Smooth muscle cell (in vitro differentiated cells): ENCODE measurements around the gene CRELD2. TPM values are rescaled to one million over a fixed set of nuclear protein-coding genes. Genes with fewer than 3 reads are reported as not detected.
A peak's percentile ranks its signal among the peaks of the same experiment; 100 is the strongest.

Source experiments
- DNase-seq: peaks from one replicate; lab custom pipeline; 2025; ENCODE audit not compliant: unreplicated experiment; lab: John Stamatoyannopoulos, UW
- H2AFZ ChIP-seq: fragments of 200-600 bp; sonication (generic); 2 replicates; pipeline ENCODE4 v1.6.0; 2016; ENCODE audit warnings: antibody characterized with exemption, low read depth, mild to moderate bottlenecking
- H3F3A ChIP-seq: fragments of 200-600 bp; sonication (generic); 2 replicates; pipeline ENCODE4 v1.6.0; 2017; ENCODE audit warnings: antibody characterized with exemption, low read depth
- H3K27ac ChIP-seq: fragments of 200-600 bp; sonication (generic); 2 replicates; pipeline ENCODE4 v1.5.1; 2016; ENCODE audit warnings: low read depth, mild to moderate bottlenecking
- H3K27me3 ChIP-seq: fragments of 200-600 bp; sonication (generic); 2 replicates; pipeline ENCODE4 v1.6.1; 2016; ENCODE audit warnings: low read depth, mild to moderate bottlenecking
- H3K36me3 ChIP-seq: fragments of 200-600 bp; sonication (generic); 2 replicates; pipeline ENCODE4 v1.5.1; 2016; ENCODE audit warnings: low read depth
- H3K4me1 ChIP-seq: fragments of 200-600 bp; sonication (generic); 2 replicates; pipeline ENCODE4 v1.5.1; 2016; ENCODE audit warnings: low read depth
- H3K4me2 ChIP-seq: fragments of 200-600 bp; sonication (generic); 2 replicates; pipeline ENCODE4 v1.6.0; 2016; ENCODE audit warnings: mild to moderate bottlenecking
- H3K4me3 ChIP-seq: fragments of 200-600 bp; sonication (generic); 2 replicates; pipeline ENCODE4 v1.5.1; 2016; ENCODE audit warnings: mild to moderate bottlenecking
- H3K79me2 ChIP-seq: fragments of 200-600 bp; sonication (generic); 2 replicates; pipeline ENCODE4 v1.6.0; 2016; ENCODE audit warnings: low read depth, mild to moderate bottlenecking
- H3K9ac ChIP-seq: fragments of 200-600 bp; sonication (generic); 2 replicates; pipeline ENCODE4 v1.6.0; 2016; ENCODE audit warnings: low read depth
- H3K9me3 ChIP-seq: fragments of 200-600 bp; sonication (generic); replicated peaks from 2 replicates; pipeline ENCODE4 v1.5.1; 2016; ENCODE audit warnings: low read depth
- H4K20me1 ChIP-seq: fragments of 200-600 bp; sonication (generic); 2 replicates; pipeline ENCODE4 v1.6.0; 2016; ENCODE audit warnings: low read depth
- WGBS: methylation state at CpG from one replicate; pipeline ENCODE4 v1.1.7; 2016; ENCODE audit warnings: low lambda C conversion rate; 5-methylcytosine and 5-hydroxymethylcytosine counted together
- polyA plus RNA-seq: library from polyadenylated mRNA; unstranded; fragments of >200 nt; fragmentation: Nextera tagmentation; extraction: Ambion mirVana; gene quantifications from 2 replicates; pipeline ENCODE4 v1.2.1, GENCODE V29; 2016
- total RNA-seq: library from RNA; depleted of rRNA; stranded (reverse); fragments of >200 nt; gene quantifications from 2 replicates; pipeline ENCODE4 v1.2.3, GENCODE V29; 2014
- TF ChIP-seq, protein P1 (sequence below): fragments of 200-600 bp; sonication (generic); IDR thresholded peaks from 2 replicates; pipeline ENCODE4 v1.5.1; 2017; ENCODE audit warnings: borderline replicate concordance, mild to moderate bottlenecking, antibody characterized with exemption; ENCODE audit not compliant: insufficient read depth, poor library complexity, severe bottlenecking

CRELD2 gene
- total and polyA plus RNA-seq, 2 experiments from 2014 or later = 52.7 to 127 TPM

DNA sequence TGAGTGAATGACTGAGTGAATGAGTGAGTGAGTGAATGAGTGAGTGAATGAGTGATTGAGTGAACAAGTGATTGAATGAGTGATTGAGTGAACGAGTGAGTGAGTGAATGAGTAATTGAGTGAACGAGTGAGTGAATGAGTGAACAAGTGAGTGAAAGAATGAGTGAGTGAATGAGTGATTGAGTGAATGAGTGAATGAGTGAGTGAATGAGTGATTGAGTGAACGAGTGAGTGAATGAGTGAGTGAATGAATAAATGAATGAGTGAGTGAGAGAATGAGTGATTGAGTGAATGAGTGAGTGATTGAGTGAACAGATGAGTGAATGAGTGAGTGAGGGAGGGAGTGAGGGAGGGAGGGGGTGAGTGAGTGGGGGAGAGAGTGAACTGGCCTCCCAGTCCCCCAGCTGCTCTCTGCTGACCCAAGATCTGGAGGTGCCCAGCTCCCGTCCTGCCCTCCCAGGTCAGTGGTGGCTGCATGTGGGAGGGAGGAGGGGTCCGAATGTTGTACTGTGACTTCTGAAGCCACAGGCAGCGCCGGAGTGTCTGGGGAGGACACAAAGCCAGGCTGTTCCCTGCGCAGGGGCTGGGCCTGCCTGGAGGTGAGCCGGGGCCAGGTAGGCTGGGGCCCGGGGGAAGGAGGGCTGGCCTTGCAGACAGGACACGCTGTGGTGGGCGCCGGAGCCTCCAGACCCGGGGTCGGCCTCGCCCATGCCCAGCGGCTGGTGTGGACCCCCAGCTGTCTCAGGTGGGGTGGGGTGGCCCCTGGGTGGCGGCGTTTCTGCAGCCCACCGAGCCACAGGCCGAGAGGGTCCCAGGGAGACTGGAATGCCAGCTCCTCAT lies 24.4 kb downstream of the CRELD2 start:
- Histone ChIP-seq H3K4me1 (peaks cover 10% of the 10 kb centered on the region), H3K9me3 (no peaks in the 10 kb centered on the region), H2AFZ (no peak overlapping the region), H3K4me2 (no peak overlapping the region), H3K27me3 (no peaks in the 10 kb centered on the region), H3F3A (no peaks in the 10 kb centered on the region), H3K36me3 (no peaks in the 10 kb centered on the region), H3K9ac (no peak overlapping the region), H3K79me2 (no peaks in the 10 kb centered on the region), H3K27ac (no peak overlapping the region), H4K20me1 (no peaks in the 10 kb centered on the region), H3K4me3 (no peak overlapping the region)
- TF ChIP-seq, protein P1, sequence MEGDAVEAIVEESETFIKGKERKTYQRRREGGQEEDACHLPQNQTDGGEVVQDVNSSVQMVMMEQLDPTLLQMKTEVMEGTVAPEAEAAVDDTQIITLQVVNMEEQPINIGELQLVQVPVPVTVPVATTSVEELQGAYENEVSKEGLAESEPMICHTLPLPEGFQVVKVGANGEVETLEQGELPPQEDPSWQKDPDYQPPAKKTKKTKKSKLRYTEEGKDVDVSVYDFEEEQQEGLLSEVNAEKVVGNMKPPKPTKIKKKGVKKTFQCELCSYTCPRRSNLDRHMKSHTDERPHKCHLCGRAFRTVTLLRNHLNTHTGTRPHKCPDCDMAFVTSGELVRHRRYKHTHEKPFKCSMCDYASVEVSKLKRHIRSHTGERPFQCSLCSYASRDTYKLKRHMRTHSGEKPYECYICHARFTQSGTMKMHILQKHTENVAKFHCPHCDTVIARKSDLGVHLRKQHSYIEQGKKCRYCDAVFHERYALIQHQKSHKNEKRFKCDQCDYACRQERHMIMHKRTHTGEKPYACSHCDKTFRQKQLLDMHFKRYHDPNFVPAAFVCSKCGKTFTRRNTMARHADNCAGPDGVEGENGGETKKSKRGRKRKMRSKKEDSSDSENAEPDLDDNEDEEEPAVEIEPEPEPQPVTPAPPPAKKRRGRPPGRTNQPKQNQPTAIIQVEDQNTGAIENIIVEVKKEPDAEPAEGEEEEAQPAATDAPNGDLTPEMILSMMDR = no peak
- DNase-seq = no peak
- 89% methylated on average over 20 of the region's 21 CpGs for WGBS

DNA sequence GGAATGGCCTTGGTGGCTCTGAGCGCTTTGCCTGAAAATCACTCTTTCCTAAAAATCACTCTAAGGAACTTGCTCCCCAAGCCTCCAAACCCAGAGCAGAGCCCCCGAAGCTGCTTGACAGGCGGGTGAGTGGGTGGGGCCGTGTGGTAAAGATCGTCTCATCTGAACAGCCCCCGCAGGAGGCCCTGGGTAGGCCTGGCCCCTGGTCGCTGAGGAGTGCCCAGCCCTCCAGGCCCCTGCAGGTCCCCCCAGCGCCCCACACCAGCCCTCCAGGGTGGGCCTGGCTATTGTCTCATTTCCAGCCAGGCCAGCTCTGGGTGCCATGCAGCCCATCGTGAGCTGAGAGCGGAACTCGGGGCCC lies 25.0 kb downstream of the CRELD2 start:
- Histone ChIP-seq H3K79me2 (no peaks in the 10 kb centered on the region), H3K4me2 (no peak overlapping the region), H3K4me1 (peaks cover 12% of the 10 kb centered on the region), H2AFZ (no peak overlapping the region), H3K9me3 (no peaks in the 10 kb centered on the region), H3K4me3 (no peak overlapping the region), H3K36me3 (no peaks in the 10 kb centered on the region), H3K9ac (no peak overlapping the region), H3K27ac (no peak overlapping the region), H4K20me1 (no peaks in the 10 kb centered on the region), H3F3A (no peaks in the 10 kb centered on the region), H3K27me3 (no peaks in the 10 kb centered on the region)
- DNase-seq = no peak
- TF ChIP-seq, protein P1 = no peak
- 81% methylated on average over 9 of the region's 11 CpGs for WGBS

DNA sequence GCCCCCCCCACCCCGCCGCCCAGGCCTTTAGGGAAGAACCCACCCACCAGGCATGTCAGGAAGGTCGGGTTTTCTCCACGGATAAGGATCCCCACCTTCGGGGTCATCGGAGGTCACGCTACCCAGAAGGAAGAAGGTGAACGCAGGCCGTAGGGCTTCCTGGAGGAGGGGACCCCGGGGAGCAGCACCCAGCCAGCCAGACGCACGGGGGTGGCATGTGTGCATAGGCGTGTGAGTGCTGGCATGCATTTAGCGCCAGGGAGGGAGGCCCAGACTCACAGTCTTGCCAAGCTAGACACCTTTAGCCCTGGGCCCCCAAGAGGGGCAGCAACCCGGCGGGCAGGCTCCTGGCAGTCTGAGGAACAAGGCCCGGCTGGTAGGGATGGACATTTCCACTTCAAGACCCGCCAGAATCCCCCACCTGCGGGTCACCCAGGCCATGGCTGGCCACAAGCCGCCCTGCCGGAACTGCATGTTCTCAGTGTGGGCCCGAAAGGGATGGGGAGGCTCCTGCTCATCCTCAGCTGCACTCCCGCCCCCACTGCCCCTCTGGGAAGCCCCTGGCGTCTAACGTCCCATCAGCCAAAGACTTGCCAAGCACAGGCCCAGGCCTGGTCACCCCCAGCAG lies 25.5 kb downstream of the CRELD2 start:
- H3K27me3 ChIP-seq = no peaks in the 10 kb centered on the region
- H2AFZ ChIP-seq = no peak overlapping the region
- peaks cover 12% of the 10 kb centered on the region for H3K4me1 ChIP-seq
- no peaks in the 10 kb centered on the region for H3K79me2 ChIP-seq
- no peaks in the 10 kb centered on the region for H4K20me1 ChIP-seq
- no peak overlapping the region for H3K4me2 ChIP-seq
- H3F3A ChIP-seq = no peaks in the 10 kb centered on the region
- H3K9me3 ChIP-seq = no peaks in the 10 kb centered on the region
- H3K27ac ChIP-seq = peak overlapping the region; percentile 24
- H3K36me3 ChIP-seq = no peaks in the 10 kb centered on the region
- TF ChIP-seq, protein P1 = no peak
- 94% methylated on average over 25 of the region's 25 CpGs for WGBS
- DNase-seq = no peak
- H3K9ac ChIP-seq = no peak overlapping the region
- no peak overlapping the region for H3K4me3 ChIP-seq
